HG03432 (cell line): ENCODE results near the gene NDUFS2.
A peak's percentile ranks its signal among the peaks of the same experiment; 100 is the strongest.
"Not testable (repeated sequence)": the region's sequence is repeated elsewhere in the genome, so short reads cannot be mapped to it uniquely, and the experiment has no call there.

Experiments
- ATAC-seq: cut with Tn5 transposase; IDR thresholded peaks from one replicate; pipeline ENCODE4 v1.9.1; 2021; ENCODE audit warnings: mild to moderate bottlenecking, moderate library complexity; ENCODE audit not compliant: unreplicated experiment

NDUFS2 gene

DNA sequence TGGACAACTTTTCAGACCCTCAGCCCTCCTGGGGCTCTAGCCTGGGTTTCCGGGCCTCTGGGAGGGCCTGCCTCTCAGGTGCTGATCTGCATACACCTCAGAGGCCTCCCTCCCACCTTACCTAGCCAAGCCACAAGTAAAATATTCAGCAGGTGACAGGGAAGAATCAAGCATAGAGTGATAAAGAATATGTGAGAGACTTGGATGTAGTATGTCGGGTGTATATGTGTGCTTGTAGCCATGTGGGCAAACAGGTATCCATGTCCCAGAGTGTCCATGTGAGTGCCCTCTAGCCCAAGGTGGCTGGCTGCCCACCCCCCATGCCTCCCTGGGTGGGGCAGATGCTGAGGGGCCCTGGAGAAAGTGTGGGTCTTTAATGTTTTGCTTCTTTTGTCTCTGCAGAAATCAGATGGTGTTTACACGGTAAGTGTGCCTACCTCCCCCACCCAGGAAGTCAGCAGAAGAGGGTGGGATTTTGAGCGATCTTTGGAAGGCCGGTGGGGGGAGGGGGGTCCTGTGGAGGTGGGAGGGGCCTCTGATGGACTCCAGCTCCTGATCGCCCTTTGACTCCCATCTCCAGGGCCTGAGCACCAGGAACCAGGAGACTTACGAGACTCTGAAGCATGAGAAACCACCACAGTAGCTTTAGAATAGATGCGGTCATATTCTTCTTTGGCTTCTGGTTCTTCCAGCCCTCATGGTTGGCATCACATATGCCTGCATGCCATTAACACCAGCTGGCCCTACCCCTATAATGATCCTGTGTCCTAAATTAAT is 16.3 kb downstream of the NDUFS2 start:
- no peak for ATAC-seq

- no peak for ATAC-seq
Observed at GRCh38 chr1:161219078-161219892, 17.1 kb downstream of the NDUFS2 start.

- ATAC-seq: no peak
Observed at GRCh38 chr1:161220002-161220401, 17.8 kb downstream of the NDUFS2 start.

GRCh38 chr1:161222175-161223019 is 20.2 kb downstream of the NDUFS2 start:
- ATAC-seq: no peak

DNA sequence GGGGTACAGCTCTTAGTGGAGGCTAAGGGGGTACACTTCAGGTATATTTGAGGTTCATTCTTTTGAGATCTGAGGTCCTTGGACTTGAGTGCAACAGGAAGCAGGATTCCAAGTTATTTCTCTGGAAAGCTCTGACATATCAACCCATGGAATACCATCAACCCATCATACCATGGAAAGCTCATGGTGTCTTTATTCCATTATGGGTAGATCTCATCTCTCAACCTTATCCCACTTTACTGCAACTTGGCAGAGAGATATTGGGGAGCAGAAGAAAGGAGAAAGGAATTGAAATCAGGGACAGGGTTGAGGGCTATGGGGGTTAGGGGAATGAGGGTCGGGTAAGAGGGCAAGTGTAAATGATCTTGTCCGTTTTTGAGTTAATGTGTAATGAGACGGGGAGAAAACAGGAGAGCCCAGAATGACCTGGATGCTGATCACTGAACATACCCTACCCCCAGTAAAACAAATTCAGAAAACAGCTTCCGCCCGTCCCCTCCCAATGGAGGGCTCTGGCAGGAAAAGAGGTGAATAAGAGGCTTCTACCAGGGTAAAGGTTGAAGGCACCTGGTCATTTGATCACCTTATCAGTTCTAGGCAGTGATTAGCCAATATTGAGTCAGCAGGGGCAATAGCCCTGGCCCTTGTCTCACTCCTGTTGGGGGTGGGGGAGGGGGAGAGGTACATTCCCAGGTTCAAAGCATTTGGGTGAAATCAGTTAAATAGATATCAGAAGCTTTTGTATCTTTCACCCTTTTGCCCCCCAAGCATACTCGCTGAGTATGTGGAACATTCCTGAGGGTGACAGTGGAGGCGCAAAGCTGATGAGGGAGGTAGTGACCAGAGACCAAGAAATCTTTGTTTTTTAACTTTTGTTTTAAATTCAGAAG is 21.9 kb downstream of the NDUFS2 start:
- ATAC-seq: no peak

DNA sequence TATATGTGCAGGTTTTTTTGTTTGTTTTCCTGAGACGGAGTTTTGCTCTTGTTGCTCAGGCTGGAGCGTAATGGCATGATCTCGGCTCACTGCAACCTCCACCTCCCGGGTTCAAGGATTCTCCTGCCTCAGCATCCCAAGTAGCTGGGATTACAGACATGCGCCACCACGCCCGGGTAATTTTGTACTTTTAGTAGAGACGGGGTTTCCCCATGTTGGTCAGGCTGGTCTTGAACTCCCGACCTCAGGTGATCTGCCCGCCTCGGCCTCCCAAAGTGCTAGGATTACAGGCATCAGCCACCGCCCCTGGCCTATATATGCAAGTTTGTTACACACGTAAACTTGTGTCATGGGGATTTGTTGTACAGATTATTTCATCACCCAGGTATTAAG is 22.5 kb downstream of the NDUFS2 start:
- ATAC-seq: not testable (repeated sequence)

DNA sequence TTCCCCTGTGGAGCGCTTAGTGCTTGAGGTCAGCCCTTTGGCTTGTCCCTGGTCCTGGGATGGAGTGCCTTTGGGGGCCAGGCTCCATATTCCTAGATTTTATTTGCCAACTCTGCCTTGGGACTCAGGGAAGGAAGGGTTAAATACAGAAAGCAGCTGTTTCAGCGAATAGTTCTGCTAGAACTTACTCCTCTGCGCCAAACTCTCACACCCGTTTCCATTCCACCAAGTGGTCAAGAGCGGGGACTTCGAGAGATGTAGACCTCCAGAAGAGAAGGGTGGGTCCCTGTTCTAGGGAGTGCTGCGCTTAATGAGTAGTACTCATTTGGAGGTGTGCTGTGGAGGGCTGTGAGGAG is 23.0 kb downstream of the NDUFS2 start:
- ATAC-seq: no peak

- ATAC-seq: peak; percentile 98
Observed at GRCh38 chr1:161225534-161226319, 23.6 kb downstream of the NDUFS2 start, which contains the start of gene TOMM40L. Gene TOMM40L, plus strand, starts transcription at chr1:161226060. Its CDS starts 430 bp downstream, at chr1:161226490.

DNA sequence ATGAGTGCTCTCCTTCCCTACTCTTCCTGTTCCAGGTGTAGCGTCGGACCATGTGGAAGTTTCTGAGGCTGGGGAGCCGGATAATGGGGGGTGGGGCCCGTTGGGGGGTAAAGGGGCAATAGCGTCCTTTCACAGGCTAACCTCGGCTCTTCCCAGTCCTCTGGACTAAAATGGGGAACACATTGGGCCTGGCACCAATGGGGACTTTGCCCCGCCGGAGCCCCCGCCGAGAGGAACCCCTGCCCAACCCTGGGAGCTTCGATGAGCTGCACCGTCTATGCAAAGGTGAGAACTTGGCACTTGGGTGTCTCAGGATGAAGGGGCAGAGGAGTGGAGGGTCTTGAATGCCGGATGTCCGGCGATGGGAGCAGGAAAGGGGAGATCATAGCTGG is 24.1 kb downstream of the NDUFS2 start:
- ATAC-seq: no peak

GRCh38 chr1:161226759-161227158 is 24.6 kb downstream of the NDUFS2 start:
- no peak for ATAC-seq

DNA sequence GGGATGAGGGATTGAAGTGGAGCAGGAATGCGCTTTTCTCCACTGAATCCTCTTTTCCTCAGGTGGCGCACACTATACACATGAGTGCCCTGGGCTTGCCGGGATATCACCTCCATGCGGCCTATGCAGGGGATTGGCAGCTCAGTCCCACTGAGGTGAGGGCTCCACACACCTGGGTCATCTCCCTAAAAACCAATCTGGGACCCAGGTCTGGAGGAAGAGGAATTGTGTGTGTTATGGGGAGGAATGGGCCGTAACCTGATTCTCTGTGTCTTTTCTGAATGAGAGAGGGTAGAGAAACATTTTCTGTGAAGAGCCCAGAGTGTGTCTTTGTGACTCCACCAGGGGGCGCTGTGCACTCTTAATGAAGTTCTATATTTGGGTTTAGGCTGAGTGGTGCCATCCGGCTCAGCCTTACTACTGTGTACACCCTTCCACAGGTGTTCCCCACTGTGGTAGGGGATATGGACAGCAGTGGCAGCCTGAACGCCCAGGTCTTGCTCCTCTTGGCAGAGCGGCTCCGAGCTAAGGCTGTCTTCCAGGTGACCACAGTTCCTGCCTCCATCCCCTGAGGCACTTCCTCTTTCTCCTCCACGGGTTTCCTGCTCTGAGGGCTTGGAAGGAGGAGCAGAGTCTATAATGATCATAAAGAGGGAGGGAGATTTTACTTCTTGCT is 25.2 kb downstream of the NDUFS2 start:
- ATAC-seq: peak; percentile 37

GRCh38 chr1:161228032-161228431 is 25.9 kb downstream of the NDUFS2 start:
- ATAC-seq: no peak

GRCh38 chr1:161229896-161230295 is 27.7 kb downstream of the NDUFS2 start:
- no peak for ATAC-seq

DNA sequence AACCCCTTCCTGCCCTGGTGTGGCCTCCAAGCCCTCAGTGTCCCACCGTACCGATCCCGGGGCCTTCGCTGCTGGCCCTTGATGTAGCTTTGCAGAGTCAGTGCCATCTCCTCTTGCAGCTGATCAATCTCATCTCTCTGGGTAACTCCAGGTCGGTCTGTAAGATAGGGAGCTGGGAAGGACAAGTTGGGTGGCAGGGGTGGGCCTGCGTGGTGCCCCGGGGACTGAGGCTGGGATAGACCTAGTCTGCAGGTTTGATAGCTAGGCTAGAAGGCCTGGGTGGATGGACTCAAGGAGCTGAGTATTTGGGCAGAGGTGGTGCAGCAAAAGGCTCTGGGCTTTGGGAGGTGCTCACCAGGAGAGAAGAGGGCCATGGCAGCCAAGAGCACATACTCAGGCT is 28.6 kb downstream of the NDUFS2 start:
- no peak for ATAC-seq

GRCh38 chr1:161233102-161233501 is 30.9 kb downstream of the NDUFS2 start:
- ATAC-seq: no peak

DNA sequence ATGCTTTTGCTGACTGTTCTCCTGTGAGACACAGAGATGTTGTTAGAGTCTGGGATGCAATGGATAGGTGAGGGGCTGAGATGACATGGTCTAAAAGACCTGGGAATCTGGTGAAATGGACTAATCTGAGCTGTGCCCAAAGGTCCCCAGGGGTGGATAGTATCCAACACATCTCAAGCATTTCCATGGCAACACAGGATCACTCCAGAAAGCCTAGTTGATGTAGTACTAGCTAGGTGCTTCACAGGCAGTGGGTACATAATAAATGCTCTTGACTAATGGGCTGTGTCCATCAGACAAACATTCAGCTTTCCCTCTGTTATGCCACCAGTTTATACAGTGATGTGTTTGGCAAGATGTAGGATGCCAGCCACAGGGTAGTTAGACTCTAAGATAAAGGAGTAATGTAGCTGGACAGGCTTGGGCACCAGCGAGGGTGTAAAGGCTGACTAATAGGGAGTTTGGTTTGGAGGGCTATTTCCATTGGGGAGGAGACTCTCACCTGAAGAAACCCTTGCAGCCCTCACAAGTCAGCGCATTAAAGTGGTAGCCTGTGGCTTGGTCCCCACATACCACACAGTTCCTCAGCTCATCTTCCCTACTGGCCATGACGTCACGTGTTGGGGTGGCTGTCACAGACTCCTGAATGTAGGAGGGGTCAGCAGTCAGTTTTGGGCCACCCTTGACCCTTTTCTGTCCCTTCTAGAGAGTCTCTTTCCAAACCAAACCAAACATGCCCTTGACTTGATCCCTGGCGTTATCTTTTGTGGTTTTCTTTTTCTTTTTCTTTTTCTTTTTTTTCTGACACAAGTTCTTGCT is 34.0 kb downstream of the NDUFS2 start:
- ATAC-seq: no peak

- no peak for ATAC-seq
Observed at GRCh38 chr1:161238039-161238473, 35.9 kb downstream of the NDUFS2 start, which contains the start of gene NR1I3. Gene NR1I3, minus strand, starts transcription at chr1:161238203. Its CDS starts 1,638 bp downstream, at chr1:161236565.

GRCh38 chr1:161241682-161242081 is 39.5 kb downstream of the NDUFS2 start:
- no peak for ATAC-seq
